ENCODE results near the gene UROC1. TPM values are rescaled to one million over a fixed set of nuclear protein-coding genes. Genes with fewer than 3 reads are reported as not detected.

UROC1 gene
- total and polyA plus RNA-seq, 2 donors (not counting 1 experiment from before 2014, with no cell fraction given) = not detected

- H3K9me3 Mint-ChIP-seq (ENCODE audit: insufficient read depth) = no peaks in the 10 kb centered on the region
- intact Hi-C loops (cut with micrococcal nuclease) = no loop called here
- Histone ChIP-seq H3K27ac (ENCODE audit: low read length in 2 of 2) (no peak overlapping the region), H2AFZ (ENCODE audit: insufficient read depth, low read depth, low read length, poor library complexity, severe bottlenecking) (no peak overlapping the region), H4K20me1 (ENCODE audit: control insufficient read depth, insufficient read depth, low read length, poor library complexity, severe bottlenecking) (peaks cover 18% of the 10 kb centered on the region), H3K4me1 (ENCODE audit: control insufficient read depth in 2 of 2, insufficient read depth in 2 of 2, low read length in 2 of 2) (no peaks in the 10 kb centered on the region), H3K27me3 (replicated peaks in 1 of 4; ENCODE audit: control extremely low read depth in 1 of 4, control insufficient read depth in 3 of 4, insufficient read depth in 4 of 4, low read length in 3 of 4) (no peaks in the 10 kb centered on the region), H3K4me3 (ENCODE audit: control extremely low read depth in 1 of 5, extremely low read depth in 1 of 5, insufficient read depth in 1 of 5, low read depth in 2 of 5, low read length in 4 of 5) (no peak overlapping the region), H3K9ac (ENCODE audit: low read length) (no peak overlapping the region), H3K4me2 (replicated peaks; ENCODE audit: low read depth, low read length, poor library complexity, severe bottlenecking) (no peak overlapping the region), H3K9me3 (ENCODE audit: control extremely low read depth in 1 of 3, control insufficient read depth in 2 of 3, insufficient read depth in 1 of 3, low read length in 2 of 3) (no peaks in the 10 kb centered on the region), H3K36me3 (replicated peaks in 1 of 2; ENCODE audit: control extremely low read depth in 1 of 2, control insufficient read depth in 1 of 2, extremely low read depth in 1 of 2, insufficient read depth in 2 of 2, low read length in 1 of 2) (peaks cover 0 to 36% of the 10 kb centered on the region in 2 experiments), H3K79me2 (ENCODE audit: control insufficient read depth, insufficient read depth, low read length) (no peaks in the 10 kb centered on the region)
- no peak overlapping the region for H3K27ac Mint-ChIP-seq
- no peaks in the 10 kb centered on the region for H3K27me3 Mint-ChIP-seq
- DNase-seq (no peak), ATAC-seq (ENCODE audit: low read depth) (no peak)
- ChIA-PET CTCF (no interaction called here), POLR2A (no interaction called here)
- H3K4me3 Mint-ChIP-seq = no peak overlapping the region
- TF ChIP-seq CTCF (IDR thresholded peaks at IDR 0.05) (no peak), EZH2 (IDR thresholded peaks at IDR 0.05; ENCODE audit: borderline replicate concordance, insufficient read depth, low read depth, low read length, poor library complexity, severe bottlenecking) (no peak)
- WGBS (ENCODE audit: insufficient coverage) = 99% methylated on average over 4 of the region's 5 CpGs
- no peaks in the 10 kb centered on the region for H3K4me1 Mint-ChIP-seq
Observed at GRCh38 chr3:126445506-126445905, 72.1 kb downstream of the UROC1 start.

GRCh38 chr3:126442856-126443242, 74.7 kb downstream of the UROC1 start:
- Histone ChIP-seq H3K9me3 (ENCODE audit: control extremely low read depth in 1 of 3, control insufficient read depth in 2 of 3, insufficient read depth in 1 of 3, low read length in 2 of 3) (no peaks in the 10 kb centered on the region), H3K79me2 (ENCODE audit: control insufficient read depth, insufficient read depth, low read length) (no peaks in the 10 kb centered on the region), H3K36me3 (replicated peaks in 1 of 2; ENCODE audit: control extremely low read depth in 1 of 2, control insufficient read depth in 1 of 2, extremely low read depth in 1 of 2, insufficient read depth in 2 of 2, low read length in 1 of 2) (peaks cover 0 to 29% of the 10 kb centered on the region in 2 experiments), H3K4me1 (ENCODE audit: control insufficient read depth in 2 of 2, insufficient read depth in 2 of 2, low read length in 2 of 2) (no peaks in the 10 kb centered on the region), H3K4me2 (replicated peaks; ENCODE audit: low read depth, low read length, poor library complexity, severe bottlenecking) (no peak overlapping the region), H3K9ac (ENCODE audit: low read length) (no peak overlapping the region), H3K27me3 (replicated peaks in 1 of 4; ENCODE audit: control extremely low read depth in 1 of 4, control insufficient read depth in 3 of 4, insufficient read depth in 4 of 4, low read length in 3 of 4) (no peaks in the 10 kb centered on the region), H4K20me1 (ENCODE audit: control insufficient read depth, insufficient read depth, low read length, poor library complexity, severe bottlenecking) (no peaks in the 10 kb centered on the region), H3K4me3 (ENCODE audit: control extremely low read depth in 1 of 5, extremely low read depth in 1 of 5, insufficient read depth in 1 of 5, low read depth in 2 of 5, low read length in 4 of 5) (no peak overlapping the region), H2AFZ (ENCODE audit: insufficient read depth, low read depth, low read length, poor library complexity, severe bottlenecking) (no peak overlapping the region), H3K27ac (ENCODE audit: low read length in 2 of 2) (no peak overlapping the region)
- POLR2A ChIA-PET = no interaction called here
- Mint-ChIP-seq H3K9me3 (ENCODE audit: insufficient read depth) (no peaks in the 10 kb centered on the region), H3K4me3 (no peak overlapping the region), H3K27ac (no peak overlapping the region), H3K27me3 (no peaks in the 10 kb centered on the region), H3K4me1 (no peaks in the 10 kb centered on the region)
- no peak for ATAC-seq (ENCODE audit: low read depth)
- intact Hi-C loops (cut with micrococcal nuclease) = no loop called here
- DNase-seq = no peak
- 100% methylated on average over 3 of the region's 3 CpGs for WGBS (ENCODE audit: insufficient coverage)
- CTCF ChIA-PET = no interaction called here
- no peak for TF ChIP-seq CTCF (IDR thresholded peaks at IDR 0.05)
- no peak for TF ChIP-seq EZH2 (IDR thresholded peaks at IDR 0.05; ENCODE audit: borderline replicate concordance, insufficient read depth, low read depth, low read length, poor library complexity, severe bottlenecking)
